Muscle of arm (tissue), 12 donors: ENCODE data around the gene PARD3B. TPM values are rescaled to one million over a fixed set of nuclear protein-coding genes. Genes with fewer than 3 reads are reported as not detected.

Experiments used
- DNase-seq: peaks from one replicate; pipeline ENCODE4 v3.0.0-alpha.2; 2013
- polyA plus RNA-seq, 12 donors: library from polyadenylated mRNA; unstranded; fragments of 120-200 nt; gene quantifications; one replicate each; pipeline ENCODE4 v1.2.1, GENCODE V29; 2013; ENCODE audit not compliant: insufficient read length in 12 of 12

The PARD3B gene
- polyA plus RNA-seq, 12 donors = 7.3 to 12.2 (median 8.5) TPM; not detected in 1

- DNase-seq = no peak
Measured at GRCh38 chr2:205556841-205557539, 1011.7 kb downstream of the PARD3B start.

GRCh38 chr2:205557873-205558272 is 1012.6 kb downstream of the PARD3B start:
- DNase-seq = no peak

GRCh38 chr2:205561441-205561840 is 1016.2 kb downstream of the PARD3B start:
- DNase-seq = no peak

- DNase-seq = no peak
Measured at GRCh38 chr2:205563646-205564045, 1018.4 kb downstream of the PARD3B start.

GRCh38 chr2:205564346-205565141 is 1019.3 kb downstream of the PARD3B start:
- DNase-seq = no peak

- no peak for DNase-seq
Measured at GRCh38 chr2:205565142-205565522, 1019.9 kb downstream of the PARD3B start.

GRCh38 chr2:205566606-205567168 is 1021.4 kb downstream of the PARD3B start:
- DNase-seq = no peak

- no peak for DNase-seq
Measured at GRCh38 chr2:205568620-205569019, 1023.3 kb downstream of the PARD3B start.

- DNase-seq = no peak
Measured at GRCh38 chr2:205570648-205571047, 1025.4 kb downstream of the PARD3B start.

GRCh38 chr2:205571360-205571959 is 1026.2 kb downstream of the PARD3B start:
- no peak for DNase-seq

- no peak for DNase-seq
Measured at GRCh38 chr2:205574001-205574400, 1028.7 kb downstream of the PARD3B start.

- no peak for DNase-seq
Measured at GRCh38 chr2:205579335-205579734, 1034.1 kb downstream of the PARD3B start.

- no peak for DNase-seq
Measured at GRCh38 chr2:205580212-205580987, 1035.1 kb downstream of the PARD3B start.

- DNase-seq = no peak
Measured at GRCh38 chr2:205582366-205582765, 1037.1 kb downstream of the PARD3B start.

- no peak for DNase-seq
Measured at GRCh38 chr2:205585449-205586383, 1040.4 kb downstream of the PARD3B start.

- DNase-seq = no peak
Measured at GRCh38 chr2:205586626-205587025, 1041.4 kb downstream of the PARD3B start.

- DNase-seq = no peak
Measured at GRCh38 chr2:205589479-205589878, 1044.2 kb downstream of the PARD3B start.

- no peak for DNase-seq
Measured at GRCh38 chr2:205590759-205591158, 1045.5 kb downstream of the PARD3B start.

- no peak for DNase-seq
Measured at GRCh38 chr2:205593891-205594290, 1048.6 kb downstream of the PARD3B start.

GRCh38 chr2:205596581-205596980 is 1051.3 kb downstream of the PARD3B start:
- no peak for DNase-seq
